Lung (tissue), 12 donors: ENCODE results near the gene FBP1. TPM values are rescaled to one million over a fixed set of nuclear protein-coding genes. Genes with fewer than 3 reads are reported as not detected.
"Not testable (repeated sequence)": the region's sequence is repeated elsewhere in the genome, so short reads cannot be mapped to it uniquely, and the experiment has no call there.

Experiments
- ATAC-seq: fragments of 200-7000 bp; cut with Tn5 transposase; one replicate; pipeline ENCODE4 v1.9.1; 2020; ENCODE audit warnings: moderate number of reproducible peaks; ENCODE audit not compliant: insufficient read depth, low FRiP score
- DNase-seq, 3 donors: peaks; one replicate each; pipeline ENCODE4 v3.0.0-alpha.2; 2013 to 2017
- H3K27ac ChIP-seq, 2 donors: one replicate each; pipeline ENCODE4 v1.5.1; 2013; ENCODE audit warnings: mild to moderate bottlenecking in 2 of 2, moderate library complexity in 2 of 2, control low read depth in 1 of 2, inconsistent platforms in 1 of 2, low read depth in 1 of 2, low read length in 1 of 2
- H3K27me3 ChIP-seq, 3 donors: one replicate each; pipeline ENCODE4 v1.5.1; 2013; ENCODE audit warnings: low read length in 2 of 3; ENCODE audit not compliant: control insufficient read depth in 3 of 3, insufficient read depth in 3 of 3
- H3K36me3 ChIP-seq, 4 donors: one replicate each; pipeline ENCODE4 v1.5.1; 2013; ENCODE audit warnings: low read length in 4 of 4, mild to moderate bottlenecking in 1 of 4, moderate library complexity in 1 of 4; ENCODE audit not compliant: control insufficient read depth in 4 of 4, insufficient read depth in 4 of 4
- H3K4me1 ChIP-seq, 5 donors: one replicate each; pipeline ENCODE4 v1.5.1; 2013; ENCODE audit warnings: low read length in 5 of 5, mild to moderate bottlenecking in 2 of 5, moderate library complexity in 1 of 5; ENCODE audit not compliant: control insufficient read depth in 5 of 5, insufficient read depth in 5 of 5
- H3K4me3 ChIP-seq: one replicate; pipeline ENCODE4 v1.5.1; 2013; ENCODE audit warnings: mild to moderate bottlenecking, control low read depth, moderate library complexity
- H3K9ac ChIP-seq, 2 donors: one replicate each; pipeline ENCODE4 v1.5.1; 2013; ENCODE audit warnings: low read length in 2 of 2, control low read depth in 1 of 2; ENCODE audit not compliant: insufficient read depth in 1 of 2
- H3K9me3 ChIP-seq, 4 donors: one replicate each; pipeline ENCODE4 v1.5.1; 2013; ENCODE audit warnings: low read length in 3 of 4, mild to moderate bottlenecking in 1 of 4, moderate library complexity in 1 of 4; ENCODE audit not compliant: control insufficient read depth in 4 of 4, insufficient read depth in 3 of 4
- WGBS, 2 donors: extraction: QIAGEN DNeasy Blood & Tissue Kit; methylation state at CpG; one replicate each; pipeline ENCODE4 v1.1.7; 2013; 5-methylcytosine and 5-hydroxymethylcytosine counted together
- polyA plus RNA-seq, 2 donors: library from polyadenylated mRNA; stranded (reverse); fragments of 200-250 nt; gene quantifications; one replicate each; pipeline ENCODE4 v1.2.1, GENCODE V29; 2013
- total RNA-seq, 2 donors: library from RNA; depleted of rRNA in 1 of 2; stranded (reverse); fragments of >200 nt in 1 of 2; gene quantifications; one replicate each; pipeline ENCODE4 v1.2.1, GENCODE V29; 2014 to 2021
- TF ChIP-seq, protein P1 (sequence below): IDR thresholded peaks from 2 replicates; pipeline ENCODE4 v1.5.1; 2012; ENCODE audit warnings: mild to moderate bottlenecking; ENCODE audit errors: control extremely low read depth, extremely low read depth
- donor health status: control.
- donor health status: control.
- donor health status: Bipolar disorder and iron deficiency.
- donor health status: healthy.
- donor health status: DM: yes; HTN: yes; CAD: no.

FBP1 gene
- total and polyA plus RNA-seq, 4 donors: 17.1 to 259 (median 154) TPM

DNA sequence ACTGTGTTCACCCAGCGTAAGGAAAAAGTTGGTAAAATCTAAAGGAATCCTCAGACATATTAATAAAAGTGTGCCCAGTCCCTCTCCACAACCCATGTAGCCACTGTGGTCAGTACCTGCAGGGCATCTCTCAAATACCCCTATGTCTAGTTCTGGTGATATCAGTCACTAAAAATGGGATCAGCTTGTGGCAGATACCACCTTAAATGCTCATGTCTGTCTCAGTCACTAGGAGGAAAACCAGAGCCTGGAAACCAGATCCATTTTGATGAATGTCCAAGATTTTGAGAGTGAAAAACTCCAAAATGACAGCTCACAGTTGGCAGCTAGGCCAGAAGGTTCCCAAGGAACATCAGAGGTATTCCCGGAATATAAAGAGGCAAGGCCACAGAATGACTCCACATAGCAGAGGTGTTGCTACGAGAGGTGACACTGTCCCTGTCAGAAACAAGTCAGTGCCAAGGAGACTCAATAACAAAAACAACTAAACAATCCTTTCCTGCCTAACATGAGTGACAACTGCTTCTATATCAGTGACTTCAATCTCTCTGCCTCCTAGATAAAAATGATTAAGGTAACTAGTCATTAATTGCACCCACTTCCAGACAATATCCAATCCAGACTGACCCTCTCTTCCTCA is 70.9 kb downstream of the FBP1 start:
- H3K27ac ChIP-seq: no peak overlapping the region
- no peak overlapping the region for H3K9ac ChIP-seq
- no peak for ATAC-seq
- 73 to 78% methylated on average over 3 of the region's 3 CpGs for WGBS, 2 donors
- no peaks in the 10 kb centered on the region for H3K27me3 ChIP-seq
- H3K9me3 ChIP-seq: no peaks in the 10 kb centered on the region
- H3K36me3 ChIP-seq: no peaks in the 10 kb centered on the region
- H3K4me3 ChIP-seq: no peak overlapping the region
- H3K4me1 ChIP-seq: peaks cover 0 to 8% (median 0%) of the 10 kb centered on the region in 5 donors
- TF ChIP-seq, protein P1, sequence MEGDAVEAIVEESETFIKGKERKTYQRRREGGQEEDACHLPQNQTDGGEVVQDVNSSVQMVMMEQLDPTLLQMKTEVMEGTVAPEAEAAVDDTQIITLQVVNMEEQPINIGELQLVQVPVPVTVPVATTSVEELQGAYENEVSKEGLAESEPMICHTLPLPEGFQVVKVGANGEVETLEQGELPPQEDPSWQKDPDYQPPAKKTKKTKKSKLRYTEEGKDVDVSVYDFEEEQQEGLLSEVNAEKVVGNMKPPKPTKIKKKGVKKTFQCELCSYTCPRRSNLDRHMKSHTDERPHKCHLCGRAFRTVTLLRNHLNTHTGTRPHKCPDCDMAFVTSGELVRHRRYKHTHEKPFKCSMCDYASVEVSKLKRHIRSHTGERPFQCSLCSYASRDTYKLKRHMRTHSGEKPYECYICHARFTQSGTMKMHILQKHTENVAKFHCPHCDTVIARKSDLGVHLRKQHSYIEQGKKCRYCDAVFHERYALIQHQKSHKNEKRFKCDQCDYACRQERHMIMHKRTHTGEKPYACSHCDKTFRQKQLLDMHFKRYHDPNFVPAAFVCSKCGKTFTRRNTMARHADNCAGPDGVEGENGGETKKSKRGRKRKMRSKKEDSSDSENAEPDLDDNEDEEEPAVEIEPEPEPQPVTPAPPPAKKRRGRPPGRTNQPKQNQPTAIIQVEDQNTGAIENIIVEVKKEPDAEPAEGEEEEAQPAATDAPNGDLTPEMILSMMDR: no peak
- DNase-seq: no peak

DNA sequence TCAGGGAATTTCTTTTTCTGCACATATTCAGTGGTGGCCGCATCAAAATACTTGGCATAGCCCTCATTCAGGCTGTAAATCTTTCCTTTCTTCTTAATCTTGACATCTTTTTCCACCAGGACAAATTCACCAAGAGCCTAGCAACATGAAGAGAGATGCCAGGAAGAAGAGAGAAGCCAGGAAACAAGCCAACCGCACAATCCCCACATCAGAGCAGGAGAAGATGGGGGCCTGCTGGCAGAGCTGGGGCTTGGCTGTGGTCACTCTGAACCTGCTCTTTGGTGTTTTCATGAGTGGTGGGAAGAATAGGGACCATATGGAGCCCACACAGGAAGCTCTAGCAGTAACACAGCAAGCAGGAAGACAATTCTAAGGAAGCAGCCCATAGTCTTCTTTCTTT is 72.0 kb downstream of the FBP1 start:
- Histone ChIP-seq H3K9me3 (no peaks in the 10 kb centered on the region), H3K27me3 (no peaks in the 10 kb centered on the region), H3K4me3 (no peak overlapping the region), H3K27ac (no peak overlapping the region), H3K9ac (no peak overlapping the region), H3K36me3 (no peaks in the 10 kb centered on the region), H3K4me1 (peaks cover 0 to 8% (median 0%) of the 10 kb centered on the region in 5 donors)
- DNase-seq: peak; percentile 24 to 91 (median 50)
- 74 to 91% methylated on average over 2 of the region's 2 CpGs for WGBS, 2 donors
- TF ChIP-seq, protein P1: no peak
- no peak for ATAC-seq

DNA sequence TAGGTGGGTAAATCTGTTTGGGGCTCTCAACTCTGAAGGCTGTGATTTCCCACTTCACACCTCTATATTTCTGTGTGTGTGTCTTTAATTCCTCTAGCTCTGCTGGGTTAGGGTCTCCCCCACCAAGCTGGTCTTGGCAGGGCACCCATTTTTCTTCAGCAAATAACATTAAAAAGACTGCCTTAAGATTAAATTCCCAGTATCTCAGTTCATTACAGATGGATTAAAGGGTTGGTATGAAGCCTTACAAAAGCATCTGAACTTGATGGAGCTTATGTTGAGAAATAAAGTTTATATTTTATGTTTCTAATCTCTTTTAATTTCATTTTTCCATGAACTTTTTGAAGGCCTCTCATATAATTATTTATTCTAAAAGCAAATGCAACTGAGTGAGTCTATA is 72.8 kb downstream of the FBP1 start:
- Histone ChIP-seq H3K27me3 (no peaks in the 10 kb centered on the region), H3K4me3 (no peak overlapping the region), H3K9ac (no peak overlapping the region), H3K4me1 (peaks cover 0 to 8% (median 0%) of the 10 kb centered on the region in 5 donors), H3K9me3 (no peaks in the 10 kb centered on the region), H3K27ac (no peak overlapping the region), H3K36me3 (no peaks in the 10 kb centered on the region)
- ATAC-seq: no peak
- TF ChIP-seq, protein P1: no peak
- peak in 2 of 3 donors; percentile 18 to 86 for DNase-seq

DNA sequence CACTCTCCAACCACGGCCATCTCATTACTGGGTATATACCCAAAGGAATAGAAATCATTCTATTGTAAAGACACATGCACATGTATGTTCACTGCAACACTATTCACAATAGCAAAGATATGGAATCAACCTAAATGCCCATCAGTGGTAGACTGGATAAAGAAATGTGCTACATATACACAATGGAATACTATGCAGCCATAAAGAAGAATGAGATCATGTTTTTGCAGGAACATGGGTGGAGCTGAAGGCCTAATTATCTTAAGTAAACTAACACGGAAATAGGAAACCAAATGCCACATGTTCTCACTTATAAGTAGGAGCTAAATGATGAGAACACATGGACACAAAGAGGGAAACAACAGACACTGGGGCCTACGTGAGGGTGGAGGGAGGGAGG is 75.0 kb downstream of the FBP1 start:
- H3K9me3 ChIP-seq, DNase-seq, ATAC-seq, H3K9ac ChIP-seq, H3K4me3 ChIP-seq, H3K27me3 ChIP-seq, H3K27ac ChIP-seq, H3K36me3 ChIP-seq, H3K4me1 ChIP-seq: not testable (repeated sequence)
- 71 to 79% methylated on average over 3 of the region's 3 CpGs for WGBS, 2 donors
